SK-N-MC (cell line): Measurements from ENCODE around the gene AJAP1.

Source experiments
- DNase-seq: peaks from one replicate; pipeline ENCODE4 v3.0.0-alpha.2; 2011; ENCODE audit warnings: low read depth, low spot score
- H3K27ac ChIP-seq: fragments of 200-600 bp; sonication (generic); 2 replicates; pipeline ENCODE4 v1.5.1; 2016; ENCODE audit warnings: mixed run types
- H3K36me3 ChIP-seq: fragments of 200-600 bp; sonication (generic); 2 replicates; pipeline ENCODE4 v1.6.1; 2017; ENCODE audit warnings: antibody characterized with exemption, low read length, mixed read lengths; ENCODE audit not compliant: insufficient read depth
- H3K4me3 ChIP-seq: fragments of 200-600 bp; sonication (generic); 2 replicates; pipeline ENCODE4 v1.5.1; 2016
- H3K9ac ChIP-seq: fragments of 200-600 bp; sonication (generic); 2 replicates; pipeline ENCODE4 v1.8.0; 2017; ENCODE audit warnings: mixed run types, mixed read lengths; ENCODE audit not compliant: insufficient read length
- H3K9me3 ChIP-seq: fragments of 200-600 bp; sonication (generic); 2 replicates; pipeline ENCODE4 v1.6.1; 2017; ENCODE audit warnings: low read depth, mild to moderate bottlenecking, antibody characterized with exemption, low read length, moderate library complexity, mixed read lengths
- EZH2 ChIP-seq: fragments of 200-600 bp; sonication (generic); IDR thresholded peaks from one replicate; pipeline ENCODE4 v1.6.1; 2017; ENCODE audit warnings: antibody characterized with exemption
- FOXP2 ChIP-seq: optimal IDR thresholded peaks from 2 replicates; pipeline ENCODE3; 2011; ENCODE audit warnings: mild to moderate bottlenecking, moderate library complexity; ENCODE audit not compliant: insufficient read depth; ENCODE audit errors: extremely low read length, control extremely low read depth
- POLR2AphosphoS5 ChIP-seq: IDR thresholded peaks from 2 replicates; pipeline ENCODE4 v1.6.1; 2012; ENCODE audit warnings: mild to moderate bottlenecking, low read depth, low read length, borderline replicate concordance

Gene AJAP1

GRCh38 chr1:4773226-4773625 lies 118.8 kb downstream of the AJAP1 start:
- no peak for TF ChIP-seq EZH2
- TF ChIP-seq FOXP2 = no peak
- no peak for TF ChIP-seq POLR2AphosphoS5
- Histone ChIP-seq H3K36me3 (no peaks in the 10 kb centered on the region), H3K9me3 (no peaks in the 10 kb centered on the region), H3K9ac (no peak overlapping the region), H3K4me3 (no peak overlapping the region), H3K27ac (no peak overlapping the region)
- DNase-seq = no peak

GRCh38 chr1:4775506-4775905 lies 121.1 kb downstream of the AJAP1 start:
- Histone ChIP-seq H3K36me3 (no peaks in the 10 kb centered on the region), H3K27ac (no peak overlapping the region), H3K9me3 (no peaks in the 10 kb centered on the region), H3K4me3 (no peak overlapping the region), H3K9ac (no peak overlapping the region)
- no peak for TF ChIP-seq POLR2AphosphoS5
- TF ChIP-seq FOXP2 = no peak
- no peak for TF ChIP-seq EZH2
- DNase-seq = no peak

- Histone ChIP-seq H3K27ac (no peak overlapping the region), H3K9me3 (no peaks in the 10 kb centered on the region), H3K36me3 (no peaks in the 10 kb centered on the region), H3K9ac (no peak overlapping the region), H3K4me3 (no peak overlapping the region)
- no peak for TF ChIP-seq POLR2AphosphoS5
- TF ChIP-seq FOXP2 = no peak
- no peak for TF ChIP-seq EZH2
- no peak for DNase-seq
These were observed 123.6 kb downstream of the AJAP1 start for GRCh38 chr1:4778056-4778455.

GRCh38 chr1:4781646-4782045 lies 127.2 kb downstream of the AJAP1 start:
- no peak overlapping the region for H3K4me3 ChIP-seq
- no peaks in the 10 kb centered on the region for H3K9me3 ChIP-seq
- DNase-seq = no peak
- TF ChIP-seq POLR2AphosphoS5 = no peak
- TF ChIP-seq FOXP2 = no peak
- no peak for TF ChIP-seq EZH2
- no peak overlapping the region for H3K27ac ChIP-seq
- no peaks in the 10 kb centered on the region for H3K36me3 ChIP-seq
- H3K9ac ChIP-seq = no peak overlapping the region

GRCh38 chr1:4784761-4785160 lies 130.4 kb downstream of the AJAP1 start:
- no peak for DNase-seq
- H3K9me3 ChIP-seq = no peaks in the 10 kb centered on the region
- no peak overlapping the region for H3K4me3 ChIP-seq
- H3K9ac ChIP-seq = no peak overlapping the region
- no peak overlapping the region for H3K27ac ChIP-seq
- TF ChIP-seq POLR2AphosphoS5 (no peak), FOXP2 (no peak), EZH2 (no peak)
- H3K36me3 ChIP-seq = no peaks in the 10 kb centered on the region

GRCh38 chr1:4786055-4786454 lies 131.6 kb downstream of the AJAP1 start:
- Histone ChIP-seq H3K36me3 (no peaks in the 10 kb centered on the region), H3K9ac (no peak overlapping the region), H3K4me3 (no peak overlapping the region), H3K27ac (no peak overlapping the region), H3K9me3 (no peaks in the 10 kb centered on the region)
- no peak for DNase-seq
- TF ChIP-seq EZH2 (no peak), POLR2AphosphoS5 (no peak), FOXP2 (no peak)

- TF ChIP-seq FOXP2 = no peak
- no peak for TF ChIP-seq EZH2
- TF ChIP-seq POLR2AphosphoS5 = no peak
- no peak overlapping the region for H3K27ac ChIP-seq
- H3K36me3 ChIP-seq = no peaks in the 10 kb centered on the region
- H3K9ac ChIP-seq = no peak overlapping the region
- no peak for DNase-seq
- H3K9me3 ChIP-seq = no peaks in the 10 kb centered on the region
- no peak overlapping the region for H3K4me3 ChIP-seq
These were observed 133.1 kb downstream of the AJAP1 start for GRCh38 chr1:4787551-4787950.

GRCh38 chr1:4792565-4792964 lies 138.2 kb downstream of the AJAP1 start:
- TF ChIP-seq EZH2 (no peak), POLR2AphosphoS5 (no peak), FOXP2 (no peak)
- Histone ChIP-seq H3K9ac (no peak overlapping the region), H3K36me3 (no peaks in the 10 kb centered on the region), H3K4me3 (no peak overlapping the region), H3K27ac (no peak overlapping the region), H3K9me3 (no peaks in the 10 kb centered on the region)
- no peak for DNase-seq

GRCh38 chr1:4794020-4794780 lies 139.8 kb downstream of the AJAP1 start:
- no peaks in the 10 kb centered on the region for H3K9me3 ChIP-seq
- H3K36me3 ChIP-seq = no peaks in the 10 kb centered on the region
- H3K27ac ChIP-seq = no peak overlapping the region
- no peak for DNase-seq
- no peak for TF ChIP-seq FOXP2
- no peak for TF ChIP-seq POLR2AphosphoS5
- no peak for TF ChIP-seq EZH2
- H3K9ac ChIP-seq = no peak overlapping the region
- H3K4me3 ChIP-seq = no peak overlapping the region
